GM18858 (cell line): ENCODE data around the gene HECTD2.
"Not testable (repeated sequence)": the region's sequence is repeated elsewhere in the genome, so short reads cannot be mapped to it uniquely, and the experiment has no call there.

Experiments used
- ATAC-seq: cut with Tn5 transposase; IDR thresholded peaks from one replicate; pipeline ENCODE4 v1.9.1; 2021; ENCODE audit not compliant: unreplicated experiment

HECTD2 gene

GRCh38 chr10:91528080-91528479 lies 117.9 kb downstream of the HECTD2 start:
- no peak for ATAC-seq

DNA sequence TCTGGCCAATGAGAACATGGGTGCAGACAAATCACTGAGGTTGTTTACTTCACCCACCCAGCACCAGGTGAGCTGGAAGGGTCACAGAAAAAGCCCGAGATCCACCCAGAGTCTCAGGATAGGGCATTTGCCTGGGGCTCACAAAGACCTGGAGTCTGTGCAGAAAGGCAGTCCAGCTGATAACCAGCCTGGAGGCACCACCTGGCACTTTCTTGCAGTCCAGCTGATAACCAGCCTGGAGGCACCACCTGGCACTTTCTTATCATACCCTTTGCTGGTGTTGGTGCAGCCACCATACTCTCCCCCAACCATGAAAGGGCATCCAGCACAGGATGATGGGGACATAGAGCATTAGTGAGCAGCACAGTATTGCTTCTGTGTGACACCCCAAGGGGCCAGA lies 118.6 kb downstream of the HECTD2 start:
- no peak for ATAC-seq

DNA sequence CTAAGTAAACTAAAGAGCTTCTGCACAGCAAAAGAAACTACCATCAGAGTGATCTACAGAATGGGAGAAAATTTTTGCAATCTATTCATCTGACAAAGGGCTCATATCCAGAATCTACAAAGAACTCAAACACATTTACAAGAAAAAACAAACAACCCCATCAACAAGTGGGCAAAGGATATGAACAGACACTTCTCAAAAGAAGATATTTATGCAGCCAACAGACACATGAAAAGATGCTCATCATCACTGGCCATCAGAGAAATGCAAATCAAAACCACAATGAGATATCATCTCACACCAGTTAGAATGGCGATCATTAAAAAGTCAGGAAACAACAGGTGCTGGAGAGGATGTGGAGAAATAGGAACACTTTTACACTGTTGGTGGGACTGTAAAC lies 124.6 kb downstream of the HECTD2 start:
- ATAC-seq = not testable (repeated sequence)

DNA sequence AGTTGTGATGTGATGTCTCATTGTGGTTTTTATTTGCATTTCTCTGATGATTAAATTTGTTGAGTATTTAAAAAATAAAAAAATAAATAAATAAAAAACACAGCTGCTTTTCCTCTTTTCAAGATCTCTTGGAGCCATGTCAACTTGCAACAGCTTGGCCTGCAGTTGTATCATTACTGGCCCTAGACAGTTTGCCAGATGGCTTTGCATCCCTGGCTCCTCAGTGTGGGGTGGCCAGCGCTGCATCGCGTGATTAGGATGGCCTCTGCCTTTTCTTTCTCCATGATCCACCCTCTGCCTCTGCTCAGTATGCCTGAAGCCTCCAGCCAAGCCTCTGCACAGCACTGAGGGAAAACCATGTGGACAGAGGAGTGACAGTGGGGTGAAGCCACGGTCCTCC lies 126.0 kb downstream of the HECTD2 start:
- ATAC-seq = no peak

DNA sequence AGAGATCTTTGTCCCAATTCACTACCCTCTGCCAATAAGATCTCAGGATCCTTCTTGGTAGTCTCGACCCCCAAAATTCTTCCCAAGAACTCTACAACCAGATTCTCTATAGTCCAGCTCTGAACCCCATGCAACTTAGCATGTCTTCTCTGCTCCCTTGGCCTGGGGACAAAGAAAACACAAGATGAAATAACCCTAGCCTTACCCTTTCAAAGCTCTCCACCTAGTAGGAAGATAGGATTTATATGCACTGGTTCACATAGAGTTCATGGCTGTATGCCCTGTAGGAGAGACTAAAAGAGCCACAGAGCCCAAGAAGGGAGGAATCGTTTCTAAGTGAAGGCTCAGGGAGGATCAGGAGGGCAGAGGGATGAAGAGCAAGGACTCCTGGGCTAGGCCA lies 126.6 kb downstream of the HECTD2 start:
- no peak for ATAC-seq

DNA sequence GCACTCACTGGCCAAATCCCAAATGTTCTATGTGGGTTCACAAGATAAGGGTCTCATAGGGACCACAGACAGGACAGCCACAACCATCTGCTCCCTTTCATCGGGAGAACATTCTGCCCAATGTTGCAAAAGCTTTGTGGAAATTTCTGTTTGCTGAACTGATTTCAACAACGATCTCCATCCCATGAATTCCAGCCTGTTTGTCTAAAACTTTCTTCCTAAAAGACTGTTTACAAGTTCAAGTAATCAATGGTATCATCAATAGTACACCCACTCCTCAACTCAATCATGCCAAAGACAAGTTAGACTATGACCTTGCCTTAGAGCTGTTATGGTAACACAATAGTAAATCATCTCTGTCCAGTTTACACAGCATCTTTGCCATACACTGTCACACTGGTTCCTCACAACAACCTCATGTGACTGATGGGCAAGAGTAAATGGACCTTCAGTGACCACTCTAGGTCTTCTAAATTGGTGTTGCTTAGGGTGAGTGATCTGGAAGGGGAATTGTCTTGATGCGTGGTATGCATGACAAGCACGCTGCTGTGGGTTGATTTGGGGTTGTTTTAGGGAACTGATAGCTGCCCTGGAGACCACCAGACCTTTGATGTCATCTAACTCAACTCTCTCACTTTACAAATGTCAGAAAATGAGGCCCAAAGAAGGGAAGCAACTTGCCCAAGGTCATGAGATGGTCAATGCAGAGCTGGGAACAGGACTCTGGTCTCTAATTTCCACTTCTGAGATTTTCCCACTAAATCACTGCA lies 127.7 kb downstream of the HECTD2 start:
- no peak for ATAC-seq

GRCh38 chr10:91539930-91540329 lies 129.8 kb downstream of the HECTD2 start:
- ATAC-seq = no peak

DNA sequence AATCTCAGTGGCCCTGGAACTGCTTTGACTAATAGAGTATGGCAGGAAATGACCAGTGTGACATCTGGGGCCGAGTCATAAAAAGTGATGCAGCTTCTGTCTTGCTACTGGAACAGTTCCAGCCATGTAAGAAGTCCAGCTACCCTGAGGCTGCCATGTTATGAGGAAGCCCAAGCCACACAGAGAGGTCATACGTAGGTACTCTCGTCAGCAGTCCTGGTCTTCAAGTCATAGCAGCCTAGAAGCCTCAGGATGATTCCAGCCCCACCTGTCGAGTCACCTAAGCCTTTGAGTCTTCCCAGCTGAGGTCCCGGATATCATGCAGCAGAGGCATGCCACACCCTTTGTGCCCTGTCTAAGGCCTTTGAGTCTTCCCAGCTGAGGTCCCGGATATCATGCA lies 130.6 kb downstream of the HECTD2 start:
- no peak for ATAC-seq

DNA sequence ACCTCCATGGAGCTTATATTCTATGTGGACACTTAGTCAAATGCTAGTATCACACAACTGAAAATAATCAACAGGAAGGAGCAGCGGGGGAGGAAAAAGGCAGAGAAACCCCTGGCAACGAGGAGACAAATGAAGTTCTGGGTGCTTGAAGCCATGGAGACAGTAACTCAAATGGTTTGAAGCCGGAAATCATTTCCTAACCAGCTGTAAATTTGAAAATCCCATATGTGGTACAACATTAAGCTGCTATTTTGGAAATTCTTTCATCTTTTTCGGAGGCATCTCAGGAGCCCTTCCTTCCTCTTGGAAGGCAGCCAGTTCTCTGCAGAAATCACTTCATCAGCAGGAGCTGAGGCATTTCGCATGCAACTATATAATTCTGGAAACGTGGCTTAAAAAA lies 131.3 kb downstream of the HECTD2 start:
- no peak for ATAC-seq

DNA sequence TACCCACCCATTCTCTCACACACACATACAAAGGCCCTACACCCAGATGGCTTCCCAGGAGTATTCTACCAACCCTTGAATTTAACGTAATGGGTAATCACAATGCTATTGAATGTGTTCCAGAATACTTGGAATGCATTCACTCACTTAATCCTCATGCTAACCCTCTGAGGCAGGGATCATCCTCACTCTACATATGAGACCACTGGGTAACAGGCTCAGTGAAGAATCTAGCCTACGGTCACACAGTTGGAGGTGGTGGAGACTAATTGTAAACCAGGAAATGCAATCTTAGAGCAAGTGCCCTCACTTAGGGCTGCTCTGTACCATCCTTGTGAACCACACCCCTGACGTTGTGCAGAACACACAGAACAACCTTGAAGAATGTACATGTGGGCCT lies 135.2 kb downstream of the HECTD2 start:
- no peak for ATAC-seq

GRCh38 chr10:91545838-91546237 lies 135.7 kb downstream of the HECTD2 start:
- no peak for ATAC-seq

DNA sequence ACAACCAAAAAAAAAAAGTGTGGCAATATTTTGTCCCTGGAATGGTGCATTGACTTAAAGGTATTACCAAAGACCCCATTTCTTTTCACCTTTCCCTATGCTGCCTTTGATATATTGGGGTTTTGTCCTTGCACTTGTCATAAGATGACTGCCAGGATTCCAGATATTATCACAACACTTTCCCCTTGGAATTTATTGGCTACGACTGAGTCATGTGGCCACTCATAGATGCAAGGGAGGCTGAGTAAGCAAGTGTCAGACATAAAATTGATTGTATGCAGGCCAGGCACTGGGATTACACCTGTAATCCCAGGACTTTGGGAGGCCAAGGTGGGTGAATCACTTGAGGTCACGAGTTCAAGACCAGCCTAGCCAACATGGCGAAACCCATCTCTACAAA lies 139.1 kb downstream of the HECTD2 start:
- ATAC-seq = no peak

DNA sequence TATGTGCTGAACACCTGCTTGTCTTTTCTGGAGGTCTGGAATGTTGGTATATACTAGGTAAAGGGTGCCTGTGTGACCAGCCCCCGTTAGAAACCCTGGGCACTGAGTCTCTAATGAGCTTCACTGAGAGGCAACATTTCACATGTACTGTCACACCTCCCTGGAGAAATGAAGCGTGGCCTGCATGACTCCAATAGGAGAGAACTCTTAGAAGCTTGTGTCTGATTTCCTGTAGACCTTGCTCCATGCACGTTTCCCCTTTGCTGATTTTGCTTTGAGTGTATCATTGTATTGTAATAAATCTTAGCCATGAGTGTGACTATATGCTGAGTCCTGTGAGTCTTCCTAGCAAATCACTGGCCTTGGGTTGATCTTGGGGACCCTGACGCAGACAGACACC lies 139.9 kb downstream of the HECTD2 start:
- no peak for ATAC-seq

GRCh38 chr10:91551856-91552255 lies 141.7 kb downstream of the HECTD2 start:
- no peak for ATAC-seq

GRCh38 chr10:91552274-91553095 lies 142.3 kb downstream of the HECTD2 start:
- no peak for ATAC-seq

- no peak for ATAC-seq
Measured at GRCh38 chr10:91555455-91555854, 145.3 kb downstream of the HECTD2 start.

GRCh38 chr10:91556691-91557566 lies 146.8 kb downstream of the HECTD2 start:
- no peak for ATAC-seq

GRCh38 chr10:91557651-91558111 lies 147.5 kb downstream of the HECTD2 start:
- no peak for ATAC-seq

DNA sequence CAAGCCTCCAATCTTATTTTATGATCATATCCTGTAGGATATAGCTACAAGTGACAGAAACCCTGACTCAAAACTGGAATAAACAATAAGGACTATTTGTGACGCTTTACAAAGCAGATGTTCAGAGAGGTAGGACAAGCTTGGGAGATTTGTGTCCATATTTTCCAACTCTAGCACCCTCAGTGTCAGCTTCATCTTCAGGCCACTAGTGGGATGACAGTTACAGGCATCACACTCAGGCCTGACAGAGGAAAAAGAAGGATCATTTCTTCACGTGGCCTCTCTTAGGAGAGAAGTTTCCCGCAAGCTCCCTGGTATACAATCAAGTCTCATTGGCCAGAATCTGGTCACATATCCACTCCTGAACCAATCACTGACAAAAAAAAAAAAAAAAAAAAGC lies 148.3 kb downstream of the HECTD2 start:
- no peak for ATAC-seq

DNA sequence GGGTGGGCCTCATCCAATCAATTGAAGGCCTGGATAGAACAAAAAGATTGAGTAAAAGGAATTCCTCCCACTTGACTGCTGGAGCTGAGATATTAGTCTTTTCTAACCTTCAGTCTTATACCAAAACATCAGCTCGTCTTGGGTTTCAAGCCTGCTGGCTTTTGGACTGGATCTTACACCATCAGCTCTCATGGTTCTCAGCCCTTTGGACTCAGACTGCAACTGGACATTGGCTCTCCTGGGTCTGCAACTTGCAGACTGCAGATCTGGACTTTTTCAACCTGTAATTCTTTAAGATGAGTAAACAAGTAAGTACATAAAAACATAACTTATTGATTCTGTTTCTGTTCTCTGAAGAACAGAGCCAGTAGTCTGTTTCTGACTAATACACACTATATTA lies 149.0 kb downstream of the HECTD2 start:
- no peak for ATAC-seq

DNA sequence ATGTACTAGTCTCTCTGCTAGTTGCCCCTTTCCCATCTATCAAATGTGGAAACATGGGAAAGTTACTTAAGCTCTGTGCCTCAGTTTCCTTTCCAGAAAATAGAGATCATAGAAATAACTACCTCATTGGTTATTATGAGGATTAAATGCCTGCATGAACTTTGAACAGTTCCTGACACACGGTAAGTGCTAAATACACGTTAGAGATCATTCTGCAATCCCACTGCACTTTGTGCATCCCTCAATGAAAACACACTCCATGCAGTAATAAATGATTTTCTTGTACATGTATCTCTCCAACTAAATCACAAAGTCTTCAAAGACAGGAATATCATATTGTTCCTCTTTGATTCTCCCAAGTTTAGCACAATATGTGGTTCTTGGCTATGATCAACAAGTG lies 149.6 kb downstream of the HECTD2 start:
- ATAC-seq = no peak
